Measurements from ENCODE around the gene CAMKK1.
A peak's percentile ranks its signal among the peaks of the same experiment; 100 is the strongest.

The CAMKK1 gene

GRCh38 chr17:3935825-3936355, 43.0 kb upstream of the CAMKK1 start:
- H3K9ac ChIP-seq (ENCODE audit: low read depth, low read length, poor library complexity, severe bottlenecking): no peak overlapping the region
- no peaks in the 10 kb centered on the region for H3K9me2 ChIP-seq (replicated peaks; ENCODE audit: low read depth, low read length)
- no peak for TF ChIP-seq EZH2phosphoT487 (IDR thresholded peaks at IDR 0.05; ENCODE audit: borderline replicate concordance)
- TF ChIP-seq CTCF (conservative IDR thresholded peaks at IDR 0.05; ENCODE audit: low read length): no peak
- no peaks in the 10 kb centered on the region for H3K9me3 ChIP-seq (ENCODE audit: insufficient read depth, low read depth, low read length)
- H3K36me3 ChIP-seq (ENCODE audit: insufficient read depth, low read length): peaks cover 63% of the 10 kb centered on the region; the same call in 1 of the 2 replicates
- H2AFZ ChIP-seq (ENCODE audit: low read length): no peak overlapping the region
- no peaks in the 10 kb centered on the region for H3K27me3 ChIP-seq (ENCODE audit: insufficient read depth, low read length, poor library complexity, severe bottlenecking)
- peaks cover 3% of the 10 kb centered on the region for H4K20me1 ChIP-seq (ENCODE audit: insufficient read depth, low read length, poor library complexity, severe bottlenecking)
- no peak overlapping the region for H3K4me2 ChIP-seq (ENCODE audit: low read depth, low read length, poor library complexity, severe bottlenecking)
- no peaks in the 10 kb centered on the region for H3K79me2 ChIP-seq (ENCODE audit: insufficient read depth, low read length)
- no peaks in the 10 kb centered on the region for H3K4me1 ChIP-seq (ENCODE audit: insufficient read depth, low read length, poor library complexity, severe bottlenecking)
- H3F3A ChIP-seq (ENCODE audit: low read depth): no peaks in the 10 kb centered on the region
- no peak overlapping the region for H3K4me3 ChIP-seq (ENCODE audit: low read length, poor library complexity, severe bottlenecking)

GRCh38 chr17:3935140-3935542, 42.3 kb upstream of the CAMKK1 start:
- H3K4me2 ChIP-seq (ENCODE audit: low read depth, low read length, poor library complexity, severe bottlenecking): no peak overlapping the region
- H3K27me3 ChIP-seq (ENCODE audit: insufficient read depth, low read length, poor library complexity, severe bottlenecking): no peaks in the 10 kb centered on the region
- no peaks in the 10 kb centered on the region for H3K9me2 ChIP-seq (replicated peaks; ENCODE audit: low read depth, low read length)
- peaks cover 3% of the 10 kb centered on the region for H4K20me1 ChIP-seq (ENCODE audit: insufficient read depth, low read length, poor library complexity, severe bottlenecking)
- peak; percentile 72 for TF ChIP-seq CTCF (conservative IDR thresholded peaks at IDR 0.05; ENCODE audit: low read length)
- TF ChIP-seq EZH2phosphoT487 (IDR thresholded peaks at IDR 0.05; ENCODE audit: borderline replicate concordance): no peak
- H3K9ac ChIP-seq (ENCODE audit: low read depth, low read length, poor library complexity, severe bottlenecking): no peak overlapping the region
- no peak overlapping the region for H2AFZ ChIP-seq (ENCODE audit: low read length)
- no peaks in the 10 kb centered on the region for H3K9me3 ChIP-seq (ENCODE audit: insufficient read depth, low read depth, low read length)
- no peaks in the 10 kb centered on the region for H3K79me2 ChIP-seq (ENCODE audit: insufficient read depth, low read length)
- H3F3A ChIP-seq (ENCODE audit: low read depth): no peaks in the 10 kb centered on the region
- H3K4me1 ChIP-seq (ENCODE audit: insufficient read depth, low read length, poor library complexity, severe bottlenecking): no peaks in the 10 kb centered on the region
- no peak overlapping the region for H3K4me3 ChIP-seq (ENCODE audit: low read length, poor library complexity, severe bottlenecking)
- peaks cover 58% of the 10 kb centered on the region; the same call in 1 of the 2 replicates for H3K36me3 ChIP-seq (ENCODE audit: insufficient read depth, low read length)

- no peak overlapping the region for H2AFZ ChIP-seq (ENCODE audit: low read length)
- no peaks in the 10 kb centered on the region for H3K27me3 ChIP-seq (ENCODE audit: insufficient read depth, low read length, poor library complexity, severe bottlenecking)
- H3F3A ChIP-seq (ENCODE audit: low read depth): no peaks in the 10 kb centered on the region
- no peak overlapping the region for H3K9ac ChIP-seq (ENCODE audit: low read depth, low read length, poor library complexity, severe bottlenecking)
- no peaks in the 10 kb centered on the region for H3K79me2 ChIP-seq (ENCODE audit: insufficient read depth, low read length)
- H3K9me2 ChIP-seq (replicated peaks; ENCODE audit: low read depth, low read length): no peaks in the 10 kb centered on the region
- no peaks in the 10 kb centered on the region for H3K4me1 ChIP-seq (ENCODE audit: insufficient read depth, low read length, poor library complexity, severe bottlenecking)
- H3K4me2 ChIP-seq (ENCODE audit: low read depth, low read length, poor library complexity, severe bottlenecking): no peak overlapping the region
- no peaks in the 10 kb centered on the region for H3K9me3 ChIP-seq (ENCODE audit: insufficient read depth, low read depth, low read length)
- no peak overlapping the region for H3K4me3 ChIP-seq (ENCODE audit: low read length, poor library complexity, severe bottlenecking)
- H3K36me3 ChIP-seq (ENCODE audit: insufficient read depth, low read length): peaks cover 51% of the 10 kb centered on the region; the same call in 1 of the 2 replicates
- TF ChIP-seq EZH2phosphoT487 (IDR thresholded peaks at IDR 0.05; ENCODE audit: borderline replicate concordance) (no peak), CTCF (conservative IDR thresholded peaks at IDR 0.05; ENCODE audit: low read length) (no peak)
- no peaks in the 10 kb centered on the region for H4K20me1 ChIP-seq (ENCODE audit: insufficient read depth, low read length, poor library complexity, severe bottlenecking)
These were observed 36.9 kb upstream of the CAMKK1 start for GRCh38 chr17:3929764-3930163.

All from Loucy (cell line).